H1 (cell line): ENCODE measurements around the gene NTRK2. TPM values are rescaled to one million over a fixed set of nuclear protein-coding genes. Genes with fewer than 3 reads are reported as not detected.

ENCODE experiments used
- CTCF ChIA-PET: fragments of 300-600 bp; sonication (Branson Sonifier 250); formaldehyde crosslinking; loops from one replicate; lab custom pipeline; 2021; ENCODE audit not compliant: partially characterized antibody; lab: Charles Lee
- POLR2A ChIA-PET: fragments of 300-600 bp; sonication (Branson Sonifier 250); formaldehyde crosslinking; loops from one replicate; lab custom pipeline; 2021; ENCODE audit warnings: inconsistent platforms; ENCODE audit not compliant: partially characterized antibody; lab: Charles Lee
- DNase-seq, 2 experiments: peaks; one replicate each; pipeline versions ENCODE4 v3.0.0 to v3.0.0-alpha.2; 2010 to 2022; ENCODE audit warnings: low spot score in 2 of 2, low read depth in 1 of 2, mixed read lengths in 1 of 2
- FAIRE-seq: peaks from 2 replicates; lab custom pipeline; 2011; peaks lifted over from hg19 to GRCh38; lab: Jason Lieb, UNC
- H2AFZ ChIP-seq: 2 replicates; pipeline ENCODE4 v1.8.1; 2012; ENCODE audit warnings: low read length, inconsistent platforms
- H2AK5ac ChIP-seq: 2 replicates; pipeline ENCODE4 v1.6.1; 2013; ENCODE audit warnings: low read depth, low read length
- H2BK120ac ChIP-seq: replicated peaks from 2 replicates; pipeline ENCODE3; 2013; ENCODE audit warnings: low read depth, low read length, inconsistent platforms
- H2BK12ac ChIP-seq: 2 replicates; pipeline ENCODE4 v1.6.1; 2013; ENCODE audit warnings: low read depth, low read length
- H2BK15ac ChIP-seq: 2 replicates; pipeline ENCODE4 v1.6.1; 2013; ENCODE audit warnings: low read length
- H2BK20ac ChIP-seq: 2 replicates; pipeline ENCODE4 v1.6.1; 2013; ENCODE audit warnings: low read length
- H2BK5ac ChIP-seq: 2 replicates; pipeline ENCODE4 v1.6.1; 2013; ENCODE audit warnings: low read depth, low read length
- H3K14ac ChIP-seq: 2 replicates; pipeline ENCODE4 v1.6.1; 2013; ENCODE audit warnings: inconsistent platforms; ENCODE audit not compliant: insufficient read length
- H3K18ac ChIP-seq: 2 replicates; pipeline ENCODE4 v1.6.1; 2013; ENCODE audit warnings: low read length; ENCODE audit errors: extremely low read depth
- H3K23ac ChIP-seq: 2 replicates; pipeline ENCODE4 v1.6.1; 2013; ENCODE audit warnings: inconsistent platforms; ENCODE audit not compliant: insufficient read length
- H3K23me2 ChIP-seq: 2 replicates; pipeline ENCODE4 v1.6.1; 2013; ENCODE audit warnings: low read depth, low read length
- H3K27ac ChIP-seq: 2 replicates; pipeline ENCODE4 v1.6.1; 2011; ENCODE audit warnings: low read depth, low read length, inconsistent platforms
- H3K27me3 ChIP-seq, 4 experiments: replicated peaks in 1 of 4; 1 replicate in 1 of 4; 2 replicates in 3 of 4; pipeline versions ENCODE4 v1.6.1 to v1.8.1; 2011 to 2013; ENCODE audit warnings: low read length in 3 of 4, mild to moderate bottlenecking in 3 of 4, inconsistent platforms in 2 of 4, mixed read lengths in 2 of 4, moderate library complexity in 1 of 4; ENCODE audit not compliant: control insufficient read depth in 3 of 4, insufficient read depth in 3 of 4; ENCODE audit errors: extremely low read depth in 1 of 4
- H3K36me3 ChIP-seq, 4 experiments: 2 replicates each; pipeline versions ENCODE4 v1.6.1 to v1.8.1; 2011 to 2013; ENCODE audit warnings: mild to moderate bottlenecking in 4 of 4, low read length in 3 of 4, moderate library complexity in 2 of 4, control low read depth in 1 of 4, inconsistent platforms in 1 of 4; ENCODE audit not compliant: insufficient read depth in 4 of 4, control insufficient read depth in 2 of 4
- H3K4ac ChIP-seq: replicated peaks from 2 replicates; pipeline ENCODE3; 2013; ENCODE audit warnings: low read length, low read depth, mixed read lengths, inconsistent platforms; ENCODE audit not compliant: insufficient read length
- H3K4me1 ChIP-seq, 4 experiments: replicated peaks in 1 of 4; 1 replicate in 1 of 4; 2 replicates in 3 of 4; pipeline versions ENCODE4 v1.6.1 to v1.8.1; 2011 to 2013; ENCODE audit warnings: low read length in 3 of 4, inconsistent platforms in 2 of 4, mixed read lengths in 1 of 4; ENCODE audit not compliant: insufficient read depth in 4 of 4, control insufficient read depth in 3 of 4
- H3K4me2 ChIP-seq, 2 experiments: 2 replicates each; pipeline versions ENCODE4 v1.6.1 to v1.8.1; 2011 to 2013; ENCODE audit warnings: low read depth in 2 of 2, low read length in 2 of 2, control low read depth in 1 of 2, inconsistent platforms in 1 of 2, mild to moderate bottlenecking in 1 of 2; ENCODE audit not compliant: insufficient read depth in 1 of 2
- H3K4me3 ChIP-seq, 4 experiments: fragments of 200-600, 300-600 bp in 1 of 4; sonication (generic), shearing (Covaris generic), sonication (Bioruptor Twin) in 1 of 4; 2 replicates each; pipeline versions ENCODE4 v1.5.1 to v1.8.1; 2011 to 2016; ENCODE audit warnings: low read length in 4 of 4, low read depth in 3 of 4, control low read depth in 2 of 4, inconsistent platforms in 2 of 4, mild to moderate bottlenecking in 2 of 4, mixed read lengths in 1 of 4, moderate library complexity in 1 of 4; ENCODE audit not compliant: insufficient read depth in 2 of 4; ENCODE audit errors: extremely low read depth in 1 of 4
- H3K56ac ChIP-seq: replicated peaks from 2 replicates; pipeline ENCODE3; 2013; ENCODE audit warnings: low read depth, mild to moderate bottlenecking, mixed read lengths, low read length, inconsistent platforms; ENCODE audit not compliant: insufficient read length
- H3K79me1 ChIP-seq: 2 replicates; pipeline ENCODE4 v1.6.1; 2013; ENCODE audit warnings: low read depth, low read length, control low read depth
- H3K79me2 ChIP-seq, 2 experiments: 2 replicates each; pipeline versions ENCODE4 v1.6.1 to v1.8.1; 2012 to 2013; ENCODE audit warnings: low read length in 2 of 2, mild to moderate bottlenecking in 2 of 2, inconsistent platforms in 1 of 2; ENCODE audit not compliant: insufficient read depth in 2 of 2, control insufficient read depth in 1 of 2
- H3K9ac ChIP-seq, 4 experiments: replicated peaks in 1 of 4; 1 replicate in 1 of 4; 2 replicates in 3 of 4; pipeline versions ENCODE4 v1.6.1 to v1.8.1; 2011 to 2013; ENCODE audit warnings: low read depth in 3 of 4, low read length in 3 of 4, control low read depth in 2 of 4, mild to moderate bottlenecking in 2 of 4, moderate library complexity in 2 of 4, inconsistent platforms in 1 of 4; ENCODE audit errors: extremely low read depth in 1 of 4
- H3K9me3 ChIP-seq, 2 experiments: 2 replicates each; pipeline versions ENCODE4 v1.6.1 to v1.8.1; 2012 to 2013; ENCODE audit warnings: mild to moderate bottlenecking in 2 of 2, moderate library complexity in 2 of 2, control low read depth in 1 of 2, inconsistent platforms in 1 of 2, low read depth in 1 of 2, low read length in 1 of 2, mixed read lengths in 1 of 2; ENCODE audit not compliant: insufficient read depth in 2 of 2
- H4K20me1 ChIP-seq, 2 experiments: replicated peaks in 1 of 2; 2 replicates each; pipeline versions ENCODE3 to v1.8.1; 2011 to 2013; ENCODE audit warnings: inconsistent platforms in 2 of 2, low read length in 2 of 2, mild to moderate bottlenecking in 1 of 2; ENCODE audit not compliant: insufficient read depth in 2 of 2, control insufficient read depth in 1 of 2
- H4K5ac ChIP-seq: 2 replicates; pipeline ENCODE4 v1.6.1; 2013; ENCODE audit warnings: low read length, low read depth, mixed read lengths, inconsistent platforms; ENCODE audit not compliant: insufficient read length
- H4K8ac ChIP-seq: 2 replicates; pipeline ENCODE4 v1.8.0; 2013; ENCODE audit warnings: mild to moderate bottlenecking, moderate library complexity, low read length, inconsistent platforms; ENCODE audit not compliant: insufficient read depth; ENCODE audit errors: extremely low read depth
- H4K91ac ChIP-seq: replicated peaks from 2 replicates; pipeline ENCODE3; 2013; ENCODE audit warnings: low read length, mixed read lengths, inconsistent platforms; ENCODE audit not compliant: insufficient read length
- CBX5 ChIP-seq: fragments of 300-800, 300-1000 bp; sonication (generic); IDR thresholded peaks from 2 replicates; pipeline ENCODE4 v1.7.1; 2016; ENCODE audit warnings: antibody characterized with exemption, low read length, low read depth
- RAD21 ChIP-seq, 2 experiments: IDR thresholded peaks in 1 of 2; conservative IDR thresholded peaks in 1 of 2; 2 replicates each; pipeline ENCODE4 v1.6.1; 2011; ENCODE audit warnings: low read depth in 2 of 2, low read length in 2 of 2, improper control_type of control experiment in 1 of 2, inconsistent platforms in 1 of 2, mild to moderate bottlenecking in 1 of 2, moderate library complexity in 1 of 2
- RFX5 ChIP-seq: IDR thresholded peaks from 2 replicates; pipeline ENCODE4 v1.6.1; 2011; ENCODE audit warnings: low read depth, low read length, improper control_type of control experiment, borderline replicate concordance
- TAF7 ChIP-seq: optimal IDR thresholded peaks from 2 replicates; pipeline ENCODE3; 2011; ENCODE audit warnings: low read depth, mild to moderate bottlenecking, inconsistent platforms, low read length, moderate library complexity, borderline replicate concordance
- TCF12 ChIP-seq: IDR thresholded peaks from 2 replicates; pipeline ENCODE4 v1.6.1; 2011; ENCODE audit warnings: low read depth, mild to moderate bottlenecking, low read length
- WGBS, 2 experiments: shearing (Covaris generic) in 1 of 2; methylation state at CpG; one replicate each; pipeline versions ENCODE4 v1.1.6 to v1.1.7; 2013 to 2015; ENCODE audit warnings: low lambda C conversion rate in 2 of 2, mixed read lengths in 2 of 2, inconsistent platforms in 1 of 2, low coverage in 1 of 2, missing lambda C conversion rate in 1 of 2; ENCODE audit not compliant: insufficient replicate concordance in 2 of 2, insufficient coverage in 1 of 2, insufficient read length in 1 of 2; ENCODE audit errors: extremely low coverage in 1 of 2, missing lambda C conversion rate in 1 of 2; 5-methylcytosine and 5-hydroxymethylcytosine counted together
- polyA plus RNA-seq, 7 experiments: library from polyadenylated mRNA; depleted of rRNA in 3 of 7; stranded (reverse) in 5 of 7; unstranded in 2 of 7; fragments of >200 nt in 5 of 7; fragments of 200-250 nt in 2 of 7; gene quantifications; 1 replicate in 5 of 7; 2 replicates in 1 of 7; 4 replicates in 1 of 7; pipeline versions ENCODE4 v1.2.1 to v1.2.3, GENCODE V29; 2011 to 2013; ENCODE audit warnings: missing spikeins in 2 of 7, mixed read lengths in 2 of 7
- total RNA-seq: library from RNA; stranded (reverse); fragmentation: NEBNext Ultra II Directional; extraction: Animal tissue kit (Norgen Biotek cat#: 25700); gene quantifications from 2 replicates; pipeline ENCODE4 v1.2.1, GENCODE V29; 2021

Gene NTRK2
- total and polyA plus RNA-seq, 2 of the 8 experiments (the other 6 are each of a cell fraction or from before 2014, with no cell fraction given): 0.03 to 0.04 TPM

- Histone ChIP-seq H4K20me1 (no peaks in the 10 kb centered on the region), H3K27ac (no peak overlapping the region), H3K9ac (no peak overlapping the region), H3K23me2 (no peaks in the 10 kb centered on the region), H2BK5ac (no peak overlapping the region), H3K56ac (no peak overlapping the region), H2BK20ac (no peak overlapping the region), H4K8ac (no peak overlapping the region), H2AFZ (no peak overlapping the region), H3K23ac (no peak overlapping the region), H2BK15ac (no peak overlapping the region), H3K4me3 (no peak overlapping the region), H3K9me3 (no peaks in the 10 kb centered on the region), H2BK120ac (no peak overlapping the region), H3K79me2 (no peaks in the 10 kb centered on the region), H3K27me3 (no peaks in the 10 kb centered on the region), H3K4me2 (no peak overlapping the region), H3K36me3 (no peaks in the 10 kb centered on the region), H2BK12ac (no peak overlapping the region), H4K5ac (no peak overlapping the region), H3K79me1 (no peaks in the 10 kb centered on the region), H3K18ac (no peak overlapping the region), H4K91ac (no peak overlapping the region), H3K4ac (no peak overlapping the region), H3K14ac (no peak overlapping the region), H3K4me1 (no peaks in the 10 kb centered on the region), H2AK5ac (no peak overlapping the region)
- POLR2A ChIA-PET: no interaction called here
- CTCF ChIA-PET: interaction anchor here (1.0 kb wide), 1 partner anchor 131 kb away, joined by 3 read pairs; no protein-coding TSS in a partner anchor
- TF ChIP-seq TAF7: no peak
- no peak for TF ChIP-seq RFX5
- TF ChIP-seq CBX5: no peak
- no peak for TF ChIP-seq TCF12
- TF ChIP-seq RAD21 (IDR thresholded peaks at IDR 0.05 in 1 of 2, conservative IDR thresholded peaks at IDR 0.05 in 1 of 2; ENCODE audit: low read depth in 2 of 2, low read length in 2 of 2): no peak
- DNase-seq (no peak), FAIRE-seq (no peak)
- 86% methylated on average over 2 of the region's 2 CpGs; no CpG with 5 or more reads in 1 of the 2 experiments for WGBS, 2 experiments
Measured at GRCh38 chr9:84621811-84622210, 47.7 kb upstream of the NTRK2 start.
